WERI-Rb-1 (cell line): Measurements from ENCODE around the gene DLG1.

Experiments used
- DNase-seq: peaks from one replicate; pipeline ENCODE4 v3.0.0-alpha.2; 2020
- H3K27ac ChIP-seq: fragments of 250-450 bp; sonication (Bioruptor Pico); 2 replicates; pipeline ENCODE4 v1.5.1; 2020; ENCODE audit warnings: mild to moderate bottlenecking, moderate library complexity
- H3K27me3 ChIP-seq: fragments of 250-450 bp; sonication (Bioruptor Pico); 2 replicates; pipeline ENCODE4 v1.5.1; 2021; ENCODE audit warnings: mild to moderate bottlenecking, low read depth, moderate library complexity; ENCODE audit not compliant: insufficient read depth, severe bottlenecking
- H3K36me3 ChIP-seq: fragments of 250-450 bp; sonication (Bioruptor Pico); 2 replicates; pipeline ENCODE4 v1.5.1; 2020; ENCODE audit warnings: mild to moderate bottlenecking, moderate library complexity
- H3K4me3 ChIP-seq: 2 replicates; pipeline ENCODE4 v1.5.1; 2011; ENCODE audit warnings: low read depth, mild to moderate bottlenecking, control low read depth, low read length
- H3K9me3 ChIP-seq: fragments of 250-450 bp; sonication (Bioruptor Pico); 2 replicates; pipeline ENCODE4 v1.5.1; 2021; ENCODE audit warnings: mild to moderate bottlenecking, moderate library complexity; ENCODE audit not compliant: severe bottlenecking
- TF ChIP-seq, protein P1 (sequence below): IDR thresholded peaks from 2 replicates; pipeline ENCODE4 v1.5.1; 2011; ENCODE audit warnings: low read depth, mild to moderate bottlenecking, control low read depth, inconsistent platforms, low read length

Gene DLG1

GRCh38 chr3:197343111-197343510 lies 44.7 kb upstream of the DLG1 start:
- no peak overlapping the region for H3K27ac ChIP-seq
- no peaks in the 10 kb centered on the region for H3K36me3 ChIP-seq
- TF ChIP-seq, protein P1, sequence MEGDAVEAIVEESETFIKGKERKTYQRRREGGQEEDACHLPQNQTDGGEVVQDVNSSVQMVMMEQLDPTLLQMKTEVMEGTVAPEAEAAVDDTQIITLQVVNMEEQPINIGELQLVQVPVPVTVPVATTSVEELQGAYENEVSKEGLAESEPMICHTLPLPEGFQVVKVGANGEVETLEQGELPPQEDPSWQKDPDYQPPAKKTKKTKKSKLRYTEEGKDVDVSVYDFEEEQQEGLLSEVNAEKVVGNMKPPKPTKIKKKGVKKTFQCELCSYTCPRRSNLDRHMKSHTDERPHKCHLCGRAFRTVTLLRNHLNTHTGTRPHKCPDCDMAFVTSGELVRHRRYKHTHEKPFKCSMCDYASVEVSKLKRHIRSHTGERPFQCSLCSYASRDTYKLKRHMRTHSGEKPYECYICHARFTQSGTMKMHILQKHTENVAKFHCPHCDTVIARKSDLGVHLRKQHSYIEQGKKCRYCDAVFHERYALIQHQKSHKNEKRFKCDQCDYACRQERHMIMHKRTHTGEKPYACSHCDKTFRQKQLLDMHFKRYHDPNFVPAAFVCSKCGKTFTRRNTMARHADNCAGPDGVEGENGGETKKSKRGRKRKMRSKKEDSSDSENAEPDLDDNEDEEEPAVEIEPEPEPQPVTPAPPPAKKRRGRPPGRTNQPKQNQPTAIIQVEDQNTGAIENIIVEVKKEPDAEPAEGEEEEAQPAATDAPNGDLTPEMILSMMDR: no peak
- no peak overlapping the region for H3K4me3 ChIP-seq
- DNase-seq: no peak
- no peaks in the 10 kb centered on the region for H3K9me3 ChIP-seq
- no peaks in the 10 kb centered on the region for H3K27me3 ChIP-seq

- no peak overlapping the region for H3K27ac ChIP-seq
- H3K27me3 ChIP-seq: no peaks in the 10 kb centered on the region
- TF ChIP-seq, protein P1: no peak
- no peak for DNase-seq
- no peaks in the 10 kb centered on the region for H3K9me3 ChIP-seq
- H3K4me3 ChIP-seq: no peak overlapping the region
- no peaks in the 10 kb centered on the region for H3K36me3 ChIP-seq
Measured at GRCh38 chr3:197340521-197340871, 42.1 kb upstream of the DLG1 start.

GRCh38 chr3:197339841-197340520 lies 41.6 kb upstream of the DLG1 start:
- DNase-seq: no peak
- Histone ChIP-seq H3K9me3 (no peaks in the 10 kb centered on the region), H3K27me3 (no peaks in the 10 kb centered on the region), H3K4me3 (no peak overlapping the region), H3K36me3 (no peaks in the 10 kb centered on the region), H3K27ac (no peak overlapping the region)
- TF ChIP-seq, protein P1: no peak

GRCh38 chr3:197338586-197338985 lies 40.2 kb upstream of the DLG1 start:
- no peak overlapping the region for H3K4me3 ChIP-seq
- no peaks in the 10 kb centered on the region for H3K9me3 ChIP-seq
- no peaks in the 10 kb centered on the region for H3K27me3 ChIP-seq
- no peak overlapping the region for H3K27ac ChIP-seq
- no peaks in the 10 kb centered on the region for H3K36me3 ChIP-seq
- TF ChIP-seq, protein P1: no peak
- DNase-seq: no peak

- no peak overlapping the region for H3K27ac ChIP-seq
- no peak for DNase-seq
- no peaks in the 10 kb centered on the region for H3K36me3 ChIP-seq
- TF ChIP-seq, protein P1: no peak
- no peaks in the 10 kb centered on the region for H3K27me3 ChIP-seq
- H3K9me3 ChIP-seq: no peaks in the 10 kb centered on the region
- no peak overlapping the region for H3K4me3 ChIP-seq
Measured at GRCh38 chr3:197337656-197338055, 39.2 kb upstream of the DLG1 start.

GRCh38 chr3:197337214-197337613 lies 38.8 kb upstream of the DLG1 start:
- H3K9me3 ChIP-seq: no peaks in the 10 kb centered on the region
- no peak for DNase-seq
- TF ChIP-seq, protein P1: no peak
- no peak overlapping the region for H3K27ac ChIP-seq
- no peaks in the 10 kb centered on the region for H3K27me3 ChIP-seq
- no peaks in the 10 kb centered on the region for H3K36me3 ChIP-seq
- no peak overlapping the region for H3K4me3 ChIP-seq
